Thyroid gland (tissue), 4 donors: Measurements from ENCODE around the gene GRK1. TPM values are rescaled to one million over a fixed set of nuclear protein-coding genes. Genes with fewer than 3 reads are reported as not detected.

Experiments
- DNase-seq, 2 donors: peaks; one replicate each; pipeline ENCODE4 v3.0.0-alpha.2; 2019
- H3K27ac ChIP-seq, 3 donors: fragments of 200-600 bp; sonication (generic); 1 replicate in 2 of 3; 2 replicates in 1 of 3; pipeline ENCODE4 v1.5.1; 2016 to 2019; ENCODE audit warnings: mild to moderate bottlenecking in 1 of 3, moderate library complexity in 1 of 3
- H3K27me3 ChIP-seq: fragments of 200-600 bp; sonication (generic); one replicate; pipeline ENCODE4 v1.5.1; 2019
- H3K36me3 ChIP-seq, 2 donors: fragments of 200-600 bp; sonication (generic); one replicate each; pipeline ENCODE4 v1.5.1; 2016 to 2019
- H3K4me1 ChIP-seq, 2 donors: fragments of 200-600 bp; sonication (generic); one replicate each; pipeline ENCODE4 v1.5.1; 2017 to 2019
- H3K4me3 ChIP-seq, 3 donors: fragments of 200-600 bp; sonication (generic); replicated peaks in 1 of 3; 1 replicate in 2 of 3; 2 replicates in 1 of 3; pipeline ENCODE4 v1.5.1; 2016; ENCODE audit warnings: mild to moderate bottlenecking in 1 of 3
- H3K9me3 ChIP-seq: fragments of 200-600 bp; sonication (generic); one replicate; pipeline ENCODE4 v1.5.1; 2017
- POLR2A ChIP-seq, 2 donors: fragments of 450-650 bp; IDR thresholded peaks; one replicate each; pipeline ENCODE4 v1.6.1; 2017; ENCODE audit warnings: antibody characterized with exemption in 2 of 2, mild to moderate bottlenecking in 2 of 2, moderate library complexity in 1 of 2
- WGBS, 2 donors: methylation state at CpG; one replicate each; pipeline ENCODE4 v1.1.5; 2017; 5-methylcytosine and 5-hydroxymethylcytosine counted together
- intact Hi-C: fragments of 100-400 bp; cut with DNase I; formaldehyde crosslinking; loops from one replicate; pipeline ENCODE4 v1.15.1; 2023
- total RNA-seq, 4 donors: library from RNA; depleted of rRNA; stranded (reverse); fragments of >200 nt; gene quantifications; one replicate each; pipeline ENCODE4 v1.2.3, GENCODE V29; 2016
- TF ChIP-seq, protein P1 (sequence below), 6 experiments: fragments of 200-600 bp in 3 of 6; fragments of 450-650 bp in 3 of 6; sonication (generic) in 3 of 6; IDR thresholded peaks; one replicate each; pipeline ENCODE4 v1.5.1; 2016 to 2019; ENCODE audit warnings: antibody characterized with exemption in 6 of 6, mild to moderate bottlenecking in 2 of 6, inconsistent platforms in 1 of 6, moderate library complexity in 1 of 6

The GRK1 gene
- total RNA-seq, 4 donors from 2014 or later: 2.0 to 17.9 (median 2.7) TPM

DNA sequence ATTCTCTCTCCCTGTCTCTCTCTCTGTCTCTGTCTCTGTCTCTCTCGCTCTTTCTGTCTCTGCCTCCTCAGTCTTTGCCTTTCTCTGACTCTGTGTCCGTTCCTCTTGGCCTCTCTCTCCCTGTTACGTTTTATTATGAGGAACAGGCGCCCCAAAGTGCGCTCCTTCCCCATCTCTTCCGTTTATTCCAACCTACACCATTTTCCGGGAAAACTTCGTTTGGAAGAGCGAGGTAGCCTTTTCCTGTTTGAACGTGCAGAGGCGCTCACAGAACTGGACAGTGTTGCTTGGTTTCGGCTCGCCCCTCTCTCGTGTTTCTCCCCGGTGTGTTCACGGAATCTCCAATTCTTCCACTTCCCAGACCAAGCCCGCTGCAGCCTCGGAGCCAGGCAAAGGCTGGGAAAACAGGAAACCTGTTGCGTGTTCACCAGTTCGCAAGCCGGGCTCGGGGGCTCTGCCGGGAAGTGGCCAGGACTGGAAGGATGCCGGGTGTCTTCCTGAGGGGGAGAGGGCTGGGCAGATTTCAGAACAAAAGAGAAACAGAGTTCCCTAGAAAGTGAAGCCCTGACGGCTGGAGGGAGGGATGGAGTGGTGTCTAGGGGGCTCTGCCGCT lies 92.6 kb downstream of the GRK1 start:
- no peak for TF ChIP-seq POLR2A (IDR thresholded peaks at IDR 0.05)
- TF ChIP-seq, protein P1, sequence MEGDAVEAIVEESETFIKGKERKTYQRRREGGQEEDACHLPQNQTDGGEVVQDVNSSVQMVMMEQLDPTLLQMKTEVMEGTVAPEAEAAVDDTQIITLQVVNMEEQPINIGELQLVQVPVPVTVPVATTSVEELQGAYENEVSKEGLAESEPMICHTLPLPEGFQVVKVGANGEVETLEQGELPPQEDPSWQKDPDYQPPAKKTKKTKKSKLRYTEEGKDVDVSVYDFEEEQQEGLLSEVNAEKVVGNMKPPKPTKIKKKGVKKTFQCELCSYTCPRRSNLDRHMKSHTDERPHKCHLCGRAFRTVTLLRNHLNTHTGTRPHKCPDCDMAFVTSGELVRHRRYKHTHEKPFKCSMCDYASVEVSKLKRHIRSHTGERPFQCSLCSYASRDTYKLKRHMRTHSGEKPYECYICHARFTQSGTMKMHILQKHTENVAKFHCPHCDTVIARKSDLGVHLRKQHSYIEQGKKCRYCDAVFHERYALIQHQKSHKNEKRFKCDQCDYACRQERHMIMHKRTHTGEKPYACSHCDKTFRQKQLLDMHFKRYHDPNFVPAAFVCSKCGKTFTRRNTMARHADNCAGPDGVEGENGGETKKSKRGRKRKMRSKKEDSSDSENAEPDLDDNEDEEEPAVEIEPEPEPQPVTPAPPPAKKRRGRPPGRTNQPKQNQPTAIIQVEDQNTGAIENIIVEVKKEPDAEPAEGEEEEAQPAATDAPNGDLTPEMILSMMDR (IDR thresholded peaks at IDR 0.05): no peak
- H3K9me3 ChIP-seq: no peaks in the 10 kb centered on the region
- no peaks in the 10 kb centered on the region for H3K36me3 ChIP-seq
- DNase-seq: peak; percentile 23 to 29
- H3K4me3 ChIP-seq: peak overlapping the region; percentile 2 to 63 (median 48)
- 1 to 2% methylated on average over 26 of the region's 26 CpGs for WGBS, 2 donors
- intact Hi-C loops: no loop called here
- peaks cover 7 to 15% of the 10 kb centered on the region in 2 donors for H3K4me1 ChIP-seq
- peak overlapping the region in 2 of 3 donors; percentile 39 to 67 for H3K27ac ChIP-seq
- H3K27me3 ChIP-seq: no peaks in the 10 kb centered on the region

DNA sequence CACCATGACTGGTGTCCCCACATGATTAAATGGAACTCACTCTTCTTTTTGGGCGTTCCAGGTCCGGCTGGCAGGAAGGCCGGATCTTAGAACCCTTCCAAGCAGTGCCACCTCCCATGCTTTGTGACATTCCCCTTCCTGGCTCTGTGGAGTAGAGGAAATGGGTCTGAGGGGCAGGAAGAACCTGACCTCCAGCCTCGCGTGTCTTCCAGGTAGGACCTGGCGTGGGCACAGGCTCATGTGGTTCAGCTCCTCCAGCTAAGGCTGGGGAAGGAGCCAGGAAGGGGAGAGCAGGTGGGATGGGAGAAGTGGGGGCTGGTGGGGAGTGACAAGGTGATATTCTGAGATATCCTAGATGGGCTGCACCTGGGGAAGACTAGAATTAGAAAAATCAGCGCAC lies 94.1 kb downstream of the GRK1 start:
- TF ChIP-seq, protein P1 (IDR thresholded peaks at IDR 0.05): no peak
- no peak for TF ChIP-seq POLR2A (IDR thresholded peaks at IDR 0.05)
- DNase-seq: no peak
- H3K27ac ChIP-seq: no peak overlapping the region
- 81 to 88% methylated on average over 7 of the region's 7 CpGs for WGBS, 2 donors
- no peaks in the 10 kb centered on the region for H3K27me3 ChIP-seq
- H3K9me3 ChIP-seq: no peaks in the 10 kb centered on the region
- H3K36me3 ChIP-seq: no peaks in the 10 kb centered on the region
- H3K4me1 ChIP-seq: peaks cover 7 to 15% of the 10 kb centered on the region in 2 donors
- intact Hi-C loops: no loop called here
- H3K4me3 ChIP-seq: no peak overlapping the region

DNA sequence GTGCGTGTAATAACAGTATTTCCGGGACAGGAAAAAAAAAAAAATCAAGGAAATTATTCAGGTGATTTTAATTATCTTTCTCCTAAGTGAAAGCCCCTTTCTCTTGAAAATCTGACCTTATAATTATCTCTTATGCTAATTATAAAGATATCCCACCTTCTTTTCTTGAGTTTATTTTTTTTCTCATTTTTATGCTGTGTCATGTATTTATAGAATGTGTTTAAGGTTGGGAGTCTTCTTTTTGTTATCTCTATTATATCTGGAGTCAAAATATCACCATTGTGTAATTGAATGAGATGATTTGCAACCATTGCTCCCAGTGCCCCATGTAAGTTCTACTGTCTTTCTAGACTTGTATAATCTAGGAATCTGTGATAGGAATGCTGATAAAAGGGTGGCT lies 95.1 kb downstream of the GRK1 start:
- WGBS, 2 donors: 78 to 79% methylated on average over 2 of the region's 2 CpGs
- Histone ChIP-seq H3K36me3 (no peaks in the 10 kb centered on the region), H3K4me1 (peaks cover 7 to 15% of the 10 kb centered on the region in 2 donors), H3K4me3 (no peak overlapping the region), H3K9me3 (no peaks in the 10 kb centered on the region), H3K27me3 (no peaks in the 10 kb centered on the region), H3K27ac (no peak overlapping the region)
- TF ChIP-seq, protein P1 (IDR thresholded peaks at IDR 0.05): no peak
- TF ChIP-seq POLR2A (IDR thresholded peaks at IDR 0.05): no peak
- intact Hi-C loops: no loop called here
- no peak for DNase-seq

DNA sequence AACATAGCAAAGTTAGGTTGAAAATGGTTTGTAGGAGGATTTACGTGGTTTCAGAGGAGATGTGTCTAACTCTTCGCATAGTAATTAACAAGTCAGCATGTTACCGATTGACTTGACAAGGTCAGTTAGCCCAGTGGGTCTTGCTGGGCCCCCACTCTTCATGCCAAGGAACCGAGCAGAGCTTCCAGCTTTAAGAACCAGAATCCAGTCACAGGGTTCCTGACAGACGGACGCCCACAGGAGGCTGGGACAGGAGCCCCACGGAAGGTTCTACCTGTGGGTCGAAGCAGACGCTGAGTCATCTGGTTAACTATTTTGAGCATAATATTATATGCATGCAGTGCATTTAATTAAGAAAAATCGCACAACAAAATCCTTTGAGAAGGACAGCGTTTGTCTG lies 95.5 kb downstream of the GRK1 start:
- no peaks in the 10 kb centered on the region for H3K9me3 ChIP-seq
- DNase-seq: no peak
- H3K4me3 ChIP-seq: no peak overlapping the region
- H3K27ac ChIP-seq: no peak overlapping the region
- H3K4me1 ChIP-seq: peaks cover 7 to 15% of the 10 kb centered on the region in 2 donors
- intact Hi-C loops: no loop called here
- 84 to 88% methylated on average over 11 of the region's 11 CpGs for WGBS, 2 donors
- no peaks in the 10 kb centered on the region for H3K36me3 ChIP-seq
- H3K27me3 ChIP-seq: no peaks in the 10 kb centered on the region
- no peak for TF ChIP-seq POLR2A (IDR thresholded peaks at IDR 0.05)
- TF ChIP-seq, protein P1 (IDR thresholded peaks at IDR 0.05): no peak

DNA sequence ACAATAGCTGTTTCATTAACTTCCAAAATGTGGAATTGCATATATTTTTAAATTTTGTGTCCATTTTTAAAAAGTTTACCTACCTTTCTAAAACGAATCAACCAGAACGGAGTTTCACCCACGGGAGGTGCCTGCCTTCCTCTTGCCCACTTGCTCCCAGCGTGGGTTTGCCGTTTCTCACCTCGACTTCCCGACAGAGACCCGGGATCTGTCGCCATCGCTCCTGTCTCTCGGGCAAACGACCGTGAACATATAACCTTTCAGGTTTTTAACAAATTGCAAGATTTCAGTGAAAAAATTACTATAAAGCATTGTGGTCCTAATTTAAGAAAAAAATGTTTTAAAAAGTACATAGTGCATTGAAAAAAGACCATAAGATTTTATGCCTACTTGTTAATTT lies 96.2 kb downstream of the GRK1 start:
- H3K4me3 ChIP-seq: no peak overlapping the region
- peaks cover 6 to 10% of the 10 kb centered on the region in 2 donors for H3K4me1 ChIP-seq
- DNase-seq: no peak
- no peaks in the 10 kb centered on the region for H3K9me3 ChIP-seq
- no peaks in the 10 kb centered on the region for H3K27me3 ChIP-seq
- no peak overlapping the region for H3K27ac ChIP-seq
- H3K36me3 ChIP-seq: no peaks in the 10 kb centered on the region
- no peak for TF ChIP-seq POLR2A (IDR thresholded peaks at IDR 0.05)
- TF ChIP-seq, protein P1 (IDR thresholded peaks at IDR 0.05): no peak
- 85 to 88% methylated on average over 13 of the region's 13 CpGs for WGBS, 2 donors
- intact Hi-C loops: no loop called here
